GM23338 (cell line): ENCODE results near the gene GPR139. TPM values are rescaled to one million over a fixed set of nuclear protein-coding genes. Genes with fewer than 3 reads are reported as not detected.

Experiments
- ATAC-seq: fragments of 200-7000 bp; cut with Tn5 transposase; 3 replicates; pipeline ENCODE4 v1.9.1; 2020
- DNase-seq: peaks from one replicate; pipeline ENCODE4 v3.0.0-alpha.2; 2015; ENCODE audit warnings: low spot score
- H2AFZ ChIP-seq: fragments of 200-600 bp; sonication (generic); 2 replicates; pipeline ENCODE4 v1.8.0; 2016; ENCODE audit warnings: antibody characterized with exemption, mild to moderate bottlenecking, moderate library complexity
- H3F3A ChIP-seq: fragments of 200-600 bp; sonication (generic); replicated peaks from 2 replicates; pipeline ENCODE4 v1.8.0; 2017; ENCODE audit warnings: antibody characterized with exemption, mixed run types, low read depth
- H3K27ac ChIP-seq: fragments of 200-600 bp; sonication (generic); 2 replicates; pipeline ENCODE4 v1.6.1; 2016; ENCODE audit warnings: low read depth
- H3K27me3 ChIP-seq: fragments of 200-600 bp; sonication (generic); 2 replicates; pipeline ENCODE4 v1.8.0; 2016; ENCODE audit warnings: mild to moderate bottlenecking, mixed run types, moderate library complexity; ENCODE audit not compliant: insufficient read depth
- H3K36me3 ChIP-seq: fragments of 200-600 bp; sonication (generic); 2 replicates; pipeline ENCODE4 v1.8.0; 2016; ENCODE audit warnings: mild to moderate bottlenecking; ENCODE audit not compliant: insufficient read depth
- H3K4me1 ChIP-seq: fragments of 200-600 bp; sonication (generic); 2 replicates; pipeline ENCODE4 v1.8.0; 2016; ENCODE audit warnings: mild to moderate bottlenecking, moderate library complexity; ENCODE audit not compliant: insufficient read depth
- H3K4me2 ChIP-seq: fragments of 200-600 bp; sonication (generic); 2 replicates; pipeline ENCODE4 v1.7.1; 2017; ENCODE audit warnings: mixed run types
- H3K4me3 ChIP-seq: fragments of 200-600 bp; sonication (generic); 2 replicates; pipeline ENCODE4 v1.6.1; 2016; ENCODE audit warnings: mixed run types
- H3K79me2 ChIP-seq: fragments of 200-600 bp; sonication (generic); replicated peaks from 2 replicates; pipeline ENCODE4 v1.8.0; 2017; ENCODE audit warnings: mild to moderate bottlenecking; ENCODE audit not compliant: insufficient read depth
- H3K9me2 ChIP-seq: fragments of 200-600 bp; sonication (generic); 2 replicates; pipeline ENCODE4 v1.8.0; 2017; ENCODE audit not compliant: insufficient read depth
- H4K20me1 ChIP-seq: fragments of 200-600 bp; sonication (generic); replicated peaks from 2 replicates; pipeline ENCODE4 v1.8.0; 2017; ENCODE audit warnings: mild to moderate bottlenecking; ENCODE audit not compliant: insufficient read depth
- H3K27ac Mint-ChIP-seq: 2 replicates; pipeline ENCODE4 v1.8.0; 2020; ENCODE audit warnings: inconsistent platforms, mild to moderate bottlenecking, moderate library complexity, mixed read lengths
- H3K27me3 Mint-ChIP-seq: 3 replicates; pipeline ENCODE4 v1.8.0; 2022; ENCODE audit warnings: low read depth, mild to moderate bottlenecking, moderate library complexity, mixed read lengths, inconsistent platforms; ENCODE audit not compliant: insufficient read depth, poor library complexity
- H3K36me3 Mint-ChIP-seq: 3 replicates; pipeline ENCODE4 v1.8.0; 2021; ENCODE audit warnings: low read depth, mild to moderate bottlenecking, inconsistent platforms, moderate library complexity, mixed read lengths
- H3K4me1 Mint-ChIP-seq: 3 replicates; pipeline ENCODE4 v1.8.0; 2020; ENCODE audit warnings: mild to moderate bottlenecking, inconsistent platforms, mixed read lengths
- H3K4me3 Mint-ChIP-seq: 3 replicates; pipeline ENCODE4 v1.8.0; 2021; ENCODE audit warnings: moderate library complexity, mild to moderate bottlenecking, inconsistent platforms, mixed read lengths
- H3K9me3 Mint-ChIP-seq: 3 replicates; pipeline ENCODE4 v1.8.0; 2020; ENCODE audit warnings: moderate library complexity, mild to moderate bottlenecking, inconsistent platforms, mixed read lengths
- CREB1 ChIP-seq: fragments of 250-450 bp; sonication (Bioruptor Pico); IDR thresholded peaks from 2 replicates; pipeline ENCODE4 v1.5.0; 2020; ENCODE audit warnings: low read depth, mild to moderate bottlenecking, moderate library complexity
- EZH2 ChIP-seq: fragments of 200-600 bp; sonication (generic); IDR thresholded peaks from one replicate; pipeline ENCODE4 v1.8.0; 2017; ENCODE audit warnings: antibody characterized with exemption, mild to moderate bottlenecking, low read depth; ENCODE audit not compliant: unreplicated experiment
- EZH2phosphoT487 ChIP-seq: fragments of 200-600 bp; sonication (generic); IDR thresholded peaks from one replicate; pipeline ENCODE4 v1.8.1; 2018; ENCODE audit warnings: antibody characterized with exemption; ENCODE audit not compliant: unreplicated experiment
- JUNB ChIP-seq: IDR thresholded peaks from one replicate; pipeline ENCODE4 v1.6.1; 2016; ENCODE audit warnings: antibody characterized with exemption; ENCODE audit not compliant: unreplicated experiment
- NANOG ChIP-seq: IDR thresholded peaks from 2 replicates; pipeline ENCODE4 v1.6.1; 2016; ENCODE audit warnings: antibody characterized with exemption, borderline replicate concordance
- POLR2AphosphoS5 ChIP-seq: IDR thresholded peaks from 2 replicates; pipeline ENCODE4 v1.6.1; 2016; ENCODE audit warnings: antibody characterized with exemption, low read depth
- STAT1 ChIP-seq: IDR thresholded peaks from one replicate; pipeline ENCODE4 v1.6.1; 2016; ENCODE audit warnings: antibody characterized with exemption; ENCODE audit not compliant: unreplicated experiment
- ZNF114 ChIP-seq: fragments of 250-450 bp; sonication (Bioruptor Pico); IDR thresholded peaks from 2 replicates; pipeline ENCODE4 v1.5.0; 2020; ENCODE audit warnings: mild to moderate bottlenecking, moderate library complexity
- ZNF331 ChIP-seq: fragments of 250-450 bp; sonication (Bioruptor Pico); IDR thresholded peaks from 2 replicates; pipeline ENCODE4 v1.5.0; 2020; ENCODE audit warnings: low read depth, mild to moderate bottlenecking, moderate library complexity
- polyA plus RNA-seq: library from polyadenylated mRNA; unstranded; fragments of >200 nt; fragmentation: Nextera tagmentation; extraction: Ambion mirVana; gene quantifications from 2 replicates; pipeline ENCODE4 v1.2.1, GENCODE V29; 2016
- total RNA-seq: library from RNA; depleted of rRNA; stranded (reverse); fragments of >200 nt; shearing (Covaris generic); gene quantifications from 2 replicates; pipeline ENCODE4 v1.2.3, GENCODE V29; 2014
- TF ChIP-seq, protein P1 (sequence below), 2 experiments: fragments of 200-600 bp in 1 of 2; sonication (generic) in 1 of 2; conservative IDR thresholded peaks; 2 replicates each; pipeline versions ENCODE4 v1.5.1 to v1.6.1; 2016 to 2017; ENCODE audit warnings: antibody characterized with exemption in 2 of 2, low read depth in 2 of 2, mild to moderate bottlenecking in 2 of 2, moderate library complexity in 1 of 2
- TF ChIP-seq, protein P2 (sequence below): IDR thresholded peaks from one replicate; pipeline ENCODE4 v1.6.1; 2018; ENCODE audit warnings: antibody characterized with exemption; ENCODE audit not compliant: unreplicated experiment
- TF ChIP-seq, protein P3 (sequence below): IDR thresholded peaks from 2 replicates; pipeline ENCODE4 v1.6.1; 2016; ENCODE audit warnings: antibody characterized with exemption

Gene GPR139
- total and polyA plus RNA-seq, 2 experiments from 2014 or later: 0.66 to 2.3 TPM

DNA sequence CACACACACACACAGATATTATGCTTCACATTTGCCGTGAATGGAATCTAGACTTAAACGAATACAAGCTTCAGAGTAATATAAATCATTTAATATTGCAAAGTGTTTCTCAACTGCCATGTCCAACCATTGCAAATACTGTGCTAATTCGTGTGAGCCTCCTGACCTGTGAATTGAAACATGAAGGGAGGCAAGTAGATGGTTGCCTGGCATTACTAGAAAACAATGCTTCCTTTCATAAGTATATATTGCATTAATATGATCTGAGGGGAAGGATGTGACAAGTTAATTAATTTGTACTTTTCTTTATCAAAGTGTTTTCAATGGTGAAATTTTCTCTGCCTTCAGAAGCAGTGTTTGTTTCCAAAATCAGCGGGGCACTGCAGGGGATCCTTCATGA is 25.7 kb upstream of the GPR139 start:
- Histone ChIP-seq H3K27ac (no peak overlapping the region), H3K9me2 (peaks cover 5% of the 10 kb centered on the region; the same call in 1 of the 2 replicates), H3K4me1 (0 out of 2 replicates have a peak, but pooled peaks cover 3% of the 10 kb centered on the region), H3K4me3 (no peak overlapping the region), H2AFZ (no peak overlapping the region), H3K27me3 (no peaks in the 10 kb centered on the region), H3F3A (no peaks in the 10 kb centered on the region), H3K36me3 (no peaks in the 10 kb centered on the region), H3K4me2 (no peak overlapping the region), H3K79me2 (no peaks in the 10 kb centered on the region), H4K20me1 (no peaks in the 10 kb centered on the region)
- no peak for DNase-seq
- no peak for ATAC-seq
- Mint-ChIP-seq H3K36me3 (no peaks in the 10 kb centered on the region), H3K4me1 (peaks cover 6% of the 10 kb centered on the region; the same call in 2 of the 3 replicates), H3K27me3 (peaks cover 8% of the 10 kb centered on the region), H3K9me3 (no peaks in the 10 kb centered on the region), H3K27ac (no peak overlapping the region), H3K4me3 (no peak overlapping the region)
- TF ChIP-seq POLR2AphosphoS5 (no peak), NANOG (no peak), CREB1 (CRISPR knock-in tag) (no peak), EZH2phosphoT487 (no peak), STAT1 (no peak), JUNB (no peak), EZH2 (no peak), ZNF114 (CRISPR knock-in tag) (no peak), ZNF331 (no peak)
- TF ChIP-seq, protein P1, sequence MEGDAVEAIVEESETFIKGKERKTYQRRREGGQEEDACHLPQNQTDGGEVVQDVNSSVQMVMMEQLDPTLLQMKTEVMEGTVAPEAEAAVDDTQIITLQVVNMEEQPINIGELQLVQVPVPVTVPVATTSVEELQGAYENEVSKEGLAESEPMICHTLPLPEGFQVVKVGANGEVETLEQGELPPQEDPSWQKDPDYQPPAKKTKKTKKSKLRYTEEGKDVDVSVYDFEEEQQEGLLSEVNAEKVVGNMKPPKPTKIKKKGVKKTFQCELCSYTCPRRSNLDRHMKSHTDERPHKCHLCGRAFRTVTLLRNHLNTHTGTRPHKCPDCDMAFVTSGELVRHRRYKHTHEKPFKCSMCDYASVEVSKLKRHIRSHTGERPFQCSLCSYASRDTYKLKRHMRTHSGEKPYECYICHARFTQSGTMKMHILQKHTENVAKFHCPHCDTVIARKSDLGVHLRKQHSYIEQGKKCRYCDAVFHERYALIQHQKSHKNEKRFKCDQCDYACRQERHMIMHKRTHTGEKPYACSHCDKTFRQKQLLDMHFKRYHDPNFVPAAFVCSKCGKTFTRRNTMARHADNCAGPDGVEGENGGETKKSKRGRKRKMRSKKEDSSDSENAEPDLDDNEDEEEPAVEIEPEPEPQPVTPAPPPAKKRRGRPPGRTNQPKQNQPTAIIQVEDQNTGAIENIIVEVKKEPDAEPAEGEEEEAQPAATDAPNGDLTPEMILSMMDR (conservative IDR thresholded peaks at IDR 0.05; ENCODE audit: low read depth in 2 of 2): no peak
- TF ChIP-seq, protein P2, sequence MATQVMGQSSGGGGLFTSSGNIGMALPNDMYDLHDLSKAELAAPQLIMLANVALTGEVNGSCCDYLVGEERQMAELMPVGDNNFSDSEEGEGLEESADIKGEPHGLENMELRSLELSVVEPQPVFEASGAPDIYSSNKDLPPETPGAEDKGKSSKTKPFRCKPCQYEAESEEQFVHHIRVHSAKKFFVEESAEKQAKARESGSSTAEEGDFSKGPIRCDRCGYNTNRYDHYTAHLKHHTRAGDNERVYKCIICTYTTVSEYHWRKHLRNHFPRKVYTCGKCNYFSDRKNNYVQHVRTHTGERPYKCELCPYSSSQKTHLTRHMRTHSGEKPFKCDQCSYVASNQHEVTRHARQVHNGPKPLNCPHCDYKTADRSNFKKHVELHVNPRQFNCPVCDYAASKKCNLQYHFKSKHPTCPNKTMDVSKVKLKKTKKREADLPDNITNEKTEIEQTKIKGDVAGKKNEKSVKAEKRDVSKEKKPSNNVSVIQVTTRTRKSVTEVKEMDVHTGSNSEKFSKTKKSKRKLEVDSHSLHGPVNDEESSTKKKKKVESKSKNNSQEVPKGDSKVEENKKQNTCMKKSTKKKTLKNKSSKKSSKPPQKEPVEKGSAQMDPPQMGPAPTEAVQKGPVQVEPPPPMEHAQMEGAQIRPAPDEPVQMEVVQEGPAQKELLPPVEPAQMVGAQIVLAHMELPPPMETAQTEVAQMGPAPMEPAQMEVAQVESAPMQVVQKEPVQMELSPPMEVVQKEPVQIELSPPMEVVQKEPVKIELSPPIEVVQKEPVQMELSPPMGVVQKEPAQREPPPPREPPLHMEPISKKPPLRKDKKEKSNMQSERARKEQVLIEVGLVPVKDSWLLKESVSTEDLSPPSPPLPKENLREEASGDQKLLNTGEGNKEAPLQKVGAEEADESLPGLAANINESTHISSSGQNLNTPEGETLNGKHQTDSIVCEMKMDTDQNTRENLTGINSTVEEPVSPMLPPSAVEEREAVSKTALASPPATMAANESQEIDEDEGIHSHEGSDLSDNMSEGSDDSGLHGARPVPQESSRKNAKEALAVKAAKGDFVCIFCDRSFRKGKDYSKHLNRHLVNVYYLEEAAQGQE: no peak
- TF ChIP-seq, protein P3, sequence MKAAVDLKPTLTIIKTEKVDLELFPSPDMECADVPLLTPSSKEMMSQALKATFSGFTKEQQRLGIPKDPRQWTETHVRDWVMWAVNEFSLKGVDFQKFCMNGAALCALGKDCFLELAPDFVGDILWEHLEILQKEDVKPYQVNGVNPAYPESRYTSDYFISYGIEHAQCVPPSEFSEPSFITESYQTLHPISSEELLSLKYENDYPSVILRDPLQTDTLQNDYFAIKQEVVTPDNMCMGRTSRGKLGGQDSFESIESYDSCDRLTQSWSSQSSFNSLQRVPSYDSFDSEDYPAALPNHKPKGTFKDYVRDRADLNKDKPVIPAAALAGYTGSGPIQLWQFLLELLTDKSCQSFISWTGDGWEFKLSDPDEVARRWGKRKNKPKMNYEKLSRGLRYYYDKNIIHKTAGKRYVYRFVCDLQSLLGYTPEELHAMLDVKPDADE: no peak
